HL-60 (cell line): ENCODE data around the gene ITSN1.

Source experiments
- DNase-seq, 2 experiments: peaks; one replicate each; pipeline ENCODE4 v3.0.0-alpha.2; 2010 to 2020; ENCODE audit warnings: low read depth in 1 of 2, low spot score in 1 of 2
- H3K27ac ChIP-seq: fragments of 250-450 bp; sonication (Bioruptor Pico); replicated peaks from 2 replicates; pipeline ENCODE4 v1.5.1; 2020; ENCODE audit warnings: mild to moderate bottlenecking, moderate library complexity
- H3K27me3 ChIP-seq: fragments of 250-450 bp; sonication (Bioruptor Pico); 2 replicates; pipeline ENCODE4 v1.5.1; 2021; ENCODE audit warnings: mild to moderate bottlenecking, moderate library complexity; ENCODE audit not compliant: insufficient read depth, poor library complexity, severe bottlenecking
- H3K4me3 ChIP-seq: replicated peaks from 2 replicates; pipeline ENCODE4 v1.5.1; 2011; ENCODE audit warnings: mild to moderate bottlenecking, control low read depth, low read length; ENCODE audit not compliant: insufficient read depth
- CTCF ChIP-seq: IDR thresholded peaks from one replicate; pipeline ENCODE4 v1.5.1; 2011; ENCODE audit warnings: low read length, control low read depth, inconsistent platforms; ENCODE audit not compliant: insufficient read depth
- GABPA ChIP-seq: IDR thresholded peaks from 2 replicates; pipeline ENCODE4 v1.6.1; 2012; ENCODE audit warnings: low read depth
- POLR2AphosphoS5 ChIP-seq: IDR thresholded peaks from 2 replicates; pipeline ENCODE4 v1.6.1; 2012; ENCODE audit warnings: low read depth
- REST ChIP-seq: IDR thresholded peaks from 2 replicates; pipeline ENCODE4 v1.6.1; 2012; ENCODE audit warnings: low read depth; ENCODE audit not compliant: insufficient replicate concordance
- SPI1 ChIP-seq: IDR thresholded peaks from 2 replicates; pipeline ENCODE4 v1.6.1; 2012; ENCODE audit warnings: low read depth, mild to moderate bottlenecking, borderline replicate concordance

The ITSN1 gene

GRCh38 chr21:33797565-33797964, 155.3 kb downstream of the ITSN1 start:
- no peak for DNase-seq
- TF ChIP-seq CTCF (no peak), GABPA (no peak), REST (no peak), SPI1 (no peak), POLR2AphosphoS5 (no peak)
- H3K27ac ChIP-seq = no peak overlapping the region
- H3K27me3 ChIP-seq = no peaks in the 10 kb centered on the region
- no peak overlapping the region for H3K4me3 ChIP-seq

GRCh38 chr21:33799378-33800090, 157.2 kb downstream of the ITSN1 start:
- H3K27ac ChIP-seq = no peak overlapping the region
- H3K4me3 ChIP-seq = no peak overlapping the region
- TF ChIP-seq CTCF (no peak), GABPA (no peak), POLR2AphosphoS5 (no peak)
- no peaks in the 10 kb centered on the region for H3K27me3 ChIP-seq
- DNase-seq = no peak

GRCh38 chr21:33800753-33801423, 158.6 kb downstream of the ITSN1 start:
- Histone ChIP-seq H3K4me3 (no peak overlapping the region), H3K27me3 (no peaks in the 10 kb centered on the region), H3K27ac (peak overlapping the region; percentile 21; the same call in 1 of the 2 replicates)
- TF ChIP-seq POLR2AphosphoS5 = no peak
- TF ChIP-seq REST = no peak
- no peak for TF ChIP-seq CTCF
- DNase-seq = no peak
